ENCODE results near the gene AZIN2.

Gene AZIN2

GRCh38 chr1:33140153-33141149 is 59.5 kb downstream of the AZIN2 start:
- intact Hi-C loops (cut with DNase I), result no loop called here
- DNase-seq, result peak in 2 of 42 donors; percentile 13 to 47

DNA sequence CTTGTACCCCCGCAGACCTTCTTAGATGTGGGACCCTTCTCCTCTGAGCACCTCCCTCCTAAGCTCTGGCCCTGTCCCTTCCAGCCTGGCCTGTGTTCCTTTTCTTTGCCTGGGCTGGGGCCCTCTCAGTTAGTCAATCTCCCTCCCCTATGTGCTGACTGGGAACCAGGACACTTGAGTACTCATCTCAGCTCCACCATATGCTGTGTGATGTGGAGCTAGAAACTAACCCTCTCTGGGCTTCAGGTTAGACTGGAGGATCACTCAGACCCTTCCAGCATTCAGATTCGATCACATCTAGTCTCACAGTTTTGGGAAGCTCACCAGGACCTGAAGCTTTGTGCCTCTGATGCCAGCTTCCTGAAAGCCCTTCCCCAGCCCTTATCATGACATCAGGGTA is 60.3 kb downstream of the AZIN2 start:
- intact Hi-C loops (cut with DNase I), result no loop called here
- DNase-seq, result no peak

- intact Hi-C loops (cut with DNase I), result no loop called here
- DNase-seq, result no peak
Measured at GRCh38 chr1:33141781-33142180, 60.8 kb downstream of the AZIN2 start.

DNA sequence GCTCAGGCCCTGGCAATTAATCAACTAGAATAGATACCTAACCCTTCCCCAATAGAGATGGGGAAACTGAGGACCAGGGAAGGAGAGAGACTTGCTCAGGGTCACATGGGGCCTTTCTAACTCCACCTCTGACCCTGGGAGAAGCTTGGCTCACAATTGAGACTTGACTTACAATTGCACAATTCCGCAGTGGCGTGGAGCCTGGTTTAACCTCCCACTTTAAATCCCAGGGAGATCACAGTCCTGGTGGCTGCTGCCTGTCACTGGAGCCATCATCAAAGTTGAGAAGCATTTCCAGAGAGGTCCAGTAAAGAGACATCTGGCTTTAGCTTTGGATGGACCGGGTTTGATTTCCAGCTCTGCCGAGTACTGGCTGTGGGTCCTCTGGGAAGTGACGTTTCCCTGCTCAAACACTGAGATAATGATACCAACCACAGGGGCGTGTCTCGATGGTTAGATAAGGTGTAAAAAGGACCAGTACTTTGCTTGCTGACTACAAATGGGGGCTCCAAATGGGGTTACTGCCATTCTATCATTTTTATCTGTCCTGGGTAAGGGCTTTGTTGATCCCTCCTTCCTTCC is 61.6 kb downstream of the AZIN2 start:
- no peak for DNase-seq
- intact Hi-C loops (cut with DNase I), result no loop called here

DNA sequence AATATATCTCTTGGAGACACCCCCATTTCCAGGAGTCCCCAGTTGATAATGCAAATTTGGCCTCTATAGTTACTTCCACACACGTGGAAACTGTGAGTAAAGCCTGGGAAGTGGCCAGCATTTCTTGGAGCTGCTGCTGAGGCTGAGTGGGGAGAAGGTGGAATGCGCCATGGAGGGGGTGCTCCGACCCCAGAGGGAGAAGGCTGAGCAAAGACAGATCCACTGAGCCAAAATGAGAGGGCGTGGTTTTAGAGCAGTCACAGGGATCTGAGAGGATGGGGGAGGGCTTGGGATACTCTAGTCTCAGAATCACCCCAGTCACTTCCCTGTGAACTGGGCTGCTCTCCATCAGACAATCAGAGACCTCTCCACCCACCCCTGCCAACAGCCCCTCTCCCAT is 62.2 kb downstream of the AZIN2 start:
- no peak for DNase-seq
- intact Hi-C loops (cut with DNase I), result no loop called here

GRCh38 chr1:33143698-33144097 is 62.7 kb downstream of the AZIN2 start:
- DNase-seq, result no peak
- intact Hi-C loops (cut with DNase I), result no loop called here

DNA sequence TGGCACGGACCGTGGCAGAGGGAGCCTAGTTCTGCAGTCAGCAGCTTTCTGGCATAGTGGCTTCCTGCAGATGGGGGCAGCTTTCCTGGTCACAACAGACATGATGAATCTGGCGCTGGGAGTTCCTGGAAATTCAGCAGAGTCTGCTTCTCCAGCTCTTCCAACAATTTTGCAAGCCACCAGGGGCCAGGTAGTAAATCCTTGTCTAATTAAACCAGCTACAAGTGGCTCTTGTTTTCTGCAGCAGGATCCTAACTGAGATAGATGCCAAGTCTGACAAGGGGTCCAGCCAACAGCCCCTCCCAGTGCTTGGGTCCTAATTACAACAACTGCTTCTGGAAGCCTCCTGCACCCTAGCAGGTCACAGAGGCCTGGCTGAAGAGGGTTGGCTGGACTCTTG is 65.0 kb downstream of the AZIN2 start:
- intact Hi-C loops (cut with DNase I), result no loop called here
- DNase-seq, result no peak

- DNase-seq, result no peak
- intact Hi-C loops (cut with DNase I), result no loop called here
Measured at GRCh38 chr1:33147275-33147996, 66.5 kb downstream of the AZIN2 start.

DNA sequence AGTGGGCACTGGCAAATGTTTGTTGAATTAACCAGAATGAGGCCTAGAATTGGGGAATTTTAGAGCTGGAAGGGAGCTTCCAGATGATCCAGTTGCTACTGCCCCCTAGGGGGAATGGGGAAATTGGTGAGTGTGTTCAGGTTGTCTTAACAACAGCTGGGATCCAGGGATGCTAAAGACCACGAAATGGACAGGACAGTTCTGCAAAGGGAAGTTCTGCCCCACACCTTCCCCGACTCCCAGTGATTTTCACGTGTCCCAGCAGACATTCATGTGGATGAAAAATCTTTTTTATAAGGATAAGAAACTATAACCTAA is 67.0 kb downstream of the AZIN2 start:
- intact Hi-C loops (cut with DNase I), result no loop called here
- DNase-seq, result no peak

- intact Hi-C loops (cut with DNase I), result no loop called here
- no peak for DNase-seq
Measured at GRCh38 chr1:33148615-33149014, 67.7 kb downstream of the AZIN2 start.

- intact Hi-C loops (cut with DNase I), result no loop called here
- no peak for DNase-seq
Measured at GRCh38 chr1:33149453-33150190, 68.7 kb downstream of the AZIN2 start.

- no peak for DNase-seq
- intact Hi-C loops (cut with DNase I), result no loop called here
Measured at GRCh38 chr1:33150522-33150921, 69.6 kb downstream of the AZIN2 start.

DNA sequence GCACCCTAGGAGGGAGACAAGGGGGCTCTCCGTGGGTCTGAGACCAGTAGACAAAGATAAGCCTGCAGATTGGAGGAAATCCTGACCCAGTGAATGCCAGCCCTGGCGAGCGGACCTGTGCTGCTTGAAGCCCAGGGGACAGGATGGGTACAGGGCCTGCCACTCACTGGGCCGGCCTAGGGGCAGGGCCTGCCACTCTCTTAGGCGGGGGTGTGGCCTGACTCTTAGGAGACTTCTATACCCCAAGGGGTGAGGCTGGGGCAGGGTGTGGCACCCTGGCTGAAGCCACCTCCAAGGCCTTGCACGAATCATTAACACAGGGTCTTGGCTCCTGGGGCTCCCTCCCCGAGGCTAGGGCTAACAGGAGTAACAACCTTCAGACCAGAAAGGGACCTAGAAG is 70.2 kb downstream of the AZIN2 start:
- DNase-seq, result peak in 1 of 42 donors; percentile 29
- intact Hi-C loops (cut with DNase I), result no loop called here

DNA sequence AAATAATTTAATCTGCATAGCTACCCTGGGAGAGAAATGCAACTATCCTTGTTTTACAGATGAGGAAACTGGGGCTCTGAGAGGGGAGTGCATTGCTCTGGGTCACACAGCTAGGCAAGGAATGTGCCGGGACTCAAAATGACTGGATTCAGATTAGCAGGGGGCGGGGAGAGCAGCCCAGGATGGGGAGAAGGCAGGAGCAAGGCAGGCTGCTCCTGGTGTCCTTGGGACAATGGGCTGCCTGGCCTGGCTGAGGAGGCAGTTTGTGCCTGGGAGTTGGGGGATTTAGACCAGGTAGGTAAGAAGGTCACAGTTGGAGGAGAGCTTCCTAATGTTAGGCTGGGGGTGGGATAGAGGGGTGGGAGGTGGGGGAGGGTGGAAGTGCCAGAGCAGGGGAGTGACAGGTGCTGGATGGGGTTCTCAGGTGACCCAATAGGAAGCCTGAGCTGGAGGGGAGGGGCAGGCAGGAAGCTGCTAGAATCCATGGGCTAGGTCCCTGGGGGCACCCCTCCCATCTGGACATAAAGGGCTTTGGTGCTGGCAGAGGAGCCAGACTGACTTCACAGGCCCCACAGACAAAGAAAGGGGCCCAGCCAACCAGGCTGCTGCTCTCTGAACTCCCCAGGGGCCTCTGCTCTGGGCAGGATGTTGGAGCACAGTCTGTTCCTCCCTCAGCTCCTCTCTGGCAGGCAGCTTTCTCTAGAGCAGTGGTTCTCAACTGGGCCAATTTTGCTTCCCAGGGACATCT is 71.9 kb downstream of the AZIN2 start:
- DNase-seq, result peak; percentile 56 to 92 (median 76)
- intact Hi-C loops (cut with DNase I), result no loop called here

DNA sequence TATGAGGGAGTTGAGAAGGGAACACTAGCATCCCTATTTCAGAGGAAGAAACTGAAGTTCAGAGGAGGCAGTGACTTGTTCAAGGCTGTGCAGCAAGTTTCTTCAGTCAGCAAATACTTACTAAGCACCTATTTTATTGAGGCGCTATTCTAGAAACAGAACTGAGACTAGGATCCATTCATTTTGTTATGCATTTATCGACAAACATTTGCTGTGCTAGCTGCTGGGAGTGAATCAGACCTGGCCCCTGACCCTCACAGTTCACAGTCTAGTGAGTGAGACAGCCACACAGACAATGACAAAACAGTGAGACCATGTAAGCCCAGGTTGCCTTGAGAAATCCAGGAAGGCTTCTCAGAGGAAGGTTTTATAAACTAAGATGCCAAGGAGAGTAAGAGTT is 72.7 kb downstream of the AZIN2 start:
- intact Hi-C loops (cut with DNase I), result no loop called here
- DNase-seq, result no peak

GRCh38 chr1:33155877-33156538 is 75.1 kb downstream of the AZIN2 start:
- DNase-seq, result no peak
- intact Hi-C loops (cut with DNase I), result no loop called here

GRCh38 chr1:33157131-33157530 is 76.2 kb downstream of the AZIN2 start:
- DNase-seq, result no peak
- intact Hi-C loops (cut with DNase I), result no loop called here

- intact Hi-C loops (cut with DNase I), result no loop called here
- no peak for DNase-seq
Measured at GRCh38 chr1:33158366-33158765, 77.4 kb downstream of the AZIN2 start.
